GM13976 (cell line): ENCODE measurements around the gene TCAIM.

Source experiments
- DNase-seq: peaks from one replicate; pipeline ENCODE4 v3.0.0; 2012; ENCODE audit warnings: low spot score
- CTCF ChIP-seq: IDR thresholded peaks from 2 replicates; pipeline ENCODE4 v1.5.1; 2012; ENCODE audit warnings: borderline replicate concordance, mild to moderate bottlenecking; ENCODE audit not compliant: insufficient read depth; ENCODE audit errors: extremely low read depth, missing control alignments, control extremely low read depth
- in situ Hi-C: fragments of 300-500 bp; cut with MboI; formaldehyde crosslinking; loops from one replicate; pipeline ENCODE4 v1.12.0; 2022; ENCODE audit warnings: low sequenced_read_pairs, mixed read lengths, inconsistent platforms; ENCODE audit not compliant: unreplicated experiment

Gene TCAIM

GRCh38 chr3:44338010-44338827 lies at the start of gene TCAIM:
TCAIM (plus strand) TSS chr3:44338766; CDS start chr3:44354783, 16,017 bp downstream.
- DNase-seq: peak; percentile 98
- in situ Hi-C loops: no loop called here

GRCh38 chr3:44289882-44290462 lies 48.6 kb upstream of the TCAIM start:
- in situ Hi-C loops: no loop called here
- no peak for TF ChIP-seq CTCF
- no peak for DNase-seq

More at GRCh38 chr3:44338010-44338827, at the start of gene TCAIM:
- no peak for TF ChIP-seq CTCF

- TF ChIP-seq CTCF: no peak
- in situ Hi-C loops: no loop called here
- DNase-seq: no peak
Measured at GRCh38 chr3:44292276-44292675, 46.3 kb upstream of the TCAIM start.

- TF ChIP-seq CTCF: no peak
- in situ Hi-C loops: no loop called here
- DNase-seq: no peak
Measured at GRCh38 chr3:44292947-44293346, 45.6 kb upstream of the TCAIM start.

GRCh38 chr3:44297255-44297654 lies 41.3 kb upstream of the TCAIM start:
- no peak for TF ChIP-seq CTCF
- no peak for DNase-seq
- in situ Hi-C loops: no loop called here

GRCh38 chr3:44301746-44302145 lies 36.8 kb upstream of the TCAIM start:
- no peak for TF ChIP-seq CTCF
- no peak for DNase-seq
- in situ Hi-C loops: loop anchor here (25.0 kb wide), 1 partner anchor 611 kb away; no protein-coding TSS in a partner anchor

- no peak for DNase-seq
- TF ChIP-seq CTCF: no peak
- in situ Hi-C loops: loop anchor here (25.0 kb wide), 1 partner anchor 603 kb away; no protein-coding TSS in a partner anchor
Measured at GRCh38 chr3:44309500-44309899, 29.1 kb upstream of the TCAIM start.
